ENCODE results near the gene MICAL3. TPM values are rescaled to one million over a fixed set of nuclear protein-coding genes. Genes with fewer than 3 reads are reported as not detected.

Gene MICAL3
- total and polyA plus RNA-seq, 9 of the 15 experiments (the other 6 are each of a cell fraction or from before 2014, with no cell fraction given) = 0.53 to 32.1 (median 12.3) TPM

DNA sequence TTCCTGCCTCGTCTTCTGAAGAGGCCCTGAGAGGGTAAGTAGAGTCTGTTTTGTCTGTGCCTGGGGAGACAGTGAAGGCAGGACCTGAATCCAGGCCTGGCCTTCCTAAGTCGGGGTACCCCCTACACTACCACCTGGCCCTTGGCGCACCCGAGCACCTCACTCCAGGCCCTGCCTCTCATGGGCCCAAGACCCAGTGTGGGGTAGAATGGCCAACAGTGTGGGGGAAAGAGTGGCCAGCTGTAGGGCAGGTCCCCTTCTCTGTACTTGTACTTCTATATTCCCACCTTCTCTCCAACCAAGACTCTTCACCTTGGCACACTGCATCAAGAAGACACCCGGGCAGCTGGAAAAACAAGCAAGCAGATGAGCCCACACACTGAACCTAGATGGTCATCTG lies 227.7 kb downstream of the MICAL3 start (continued):
- TF ChIP-seq RBM15 (IDR thresholded peaks at IDR 0.05; ENCODE audit: insufficient read depth, low read length) = no peak
- TF ChIP-seq TFAM (CRISPR knock-in tag; conservative IDR thresholded peaks at IDR 0.05) = no peak
- no peak for TF ChIP-seq RERE (CRISPR knock-in tag; IDR thresholded peaks at IDR 0.05; ENCODE audit: borderline replicate concordance)
- no peak for TF ChIP-seq MEF2D (tag; conservative IDR thresholded peaks at IDR 0.05; ENCODE audit: low read depth)

All from K562 (cell line).